H9 (cell line): ENCODE results near the gene COPG1. TPM values are rescaled to one million over a fixed set of nuclear protein-coding genes. Genes with fewer than 3 reads are reported as not detected.

ENCODE experiments used
- DNase-seq: peaks from one replicate; pipeline ENCODE4 v3.0.0-alpha.2; 2017
- H2AFZ ChIP-seq: one replicate; pipeline ENCODE4 v1.6.1; 2013; ENCODE audit warnings: mild to moderate bottlenecking, low read length, control low read depth, moderate library complexity
- H2AK5ac ChIP-seq: 2 replicates; pipeline ENCODE4 v1.6.1; 2013; ENCODE audit warnings: low read length, control low read depth, mixed read lengths; ENCODE audit not compliant: insufficient read length
- H2BK120ac ChIP-seq: one replicate; pipeline ENCODE4 v1.6.1; 2013; ENCODE audit warnings: low read depth, mild to moderate bottlenecking, low read length, control low read depth, inconsistent platforms; ENCODE audit not compliant: poor library complexity, severe bottlenecking
- H2BK12ac ChIP-seq: 2 replicates; pipeline ENCODE4 v1.6.1; 2013; ENCODE audit warnings: low read length, control low read depth, mixed read lengths, low read depth; ENCODE audit not compliant: insufficient read length
- H2BK15ac ChIP-seq: 2 replicates; pipeline ENCODE4 v1.6.1; 2013; ENCODE audit warnings: low read depth, low read length, control low read depth
- H2BK20ac ChIP-seq: one replicate; pipeline ENCODE4 v1.6.1; 2013; ENCODE audit warnings: low read depth, mild to moderate bottlenecking, low read length, control low read depth, inconsistent platforms; ENCODE audit not compliant: poor library complexity, severe bottlenecking
- H2BK5ac ChIP-seq: 2 replicates; pipeline ENCODE4 v1.6.1; 2013; ENCODE audit warnings: low read length, control low read depth, mixed read lengths; ENCODE audit not compliant: insufficient read length
- H3K14ac ChIP-seq: 2 replicates; pipeline ENCODE4 v1.6.1; 2013; ENCODE audit warnings: low read length, control low read depth; ENCODE audit not compliant: insufficient read depth
- H3K18ac ChIP-seq: 2 replicates; pipeline ENCODE4 v1.6.1; 2013; ENCODE audit warnings: low read depth, mild to moderate bottlenecking, mixed read lengths, low read length, control low read depth; ENCODE audit not compliant: insufficient read length
- H3K23ac ChIP-seq: 2 replicates; pipeline ENCODE4 v1.6.1; 2013; ENCODE audit warnings: low read length, control low read depth, mixed read lengths, low read depth; ENCODE audit not compliant: insufficient read length
- H3K23me2 ChIP-seq: 2 replicates; pipeline ENCODE4 v1.6.1; 2013; ENCODE audit warnings: low read depth, mild to moderate bottlenecking, mixed read lengths, low read length, control low read depth; ENCODE audit not compliant: insufficient read length, poor library complexity, severe bottlenecking
- H3K27ac ChIP-seq: 2 replicates; pipeline ENCODE4 v1.5.1; 2013; ENCODE audit warnings: low read length, control low read depth, mixed read lengths, low read depth; ENCODE audit not compliant: insufficient read length
- H3K27me3 ChIP-seq: 2 replicates; pipeline ENCODE4 v1.6.1; 2013; ENCODE audit warnings: low read length, control low read depth, inconsistent platforms; ENCODE audit not compliant: insufficient read depth
- H3K4ac ChIP-seq: 2 replicates; pipeline ENCODE4 v1.6.1; 2013; ENCODE audit warnings: low read depth, mild to moderate bottlenecking, control low read depth, inconsistent platforms, low read length, moderate library complexity
- H3K4me1 ChIP-seq: 2 replicates; pipeline ENCODE4 v1.6.1; 2013; ENCODE audit warnings: low read length, control low read depth, inconsistent platforms; ENCODE audit not compliant: insufficient read depth
- H3K4me2 ChIP-seq: 2 replicates; pipeline ENCODE4 v1.6.1; 2013; ENCODE audit warnings: low read length, control low read depth, mixed read lengths; ENCODE audit not compliant: insufficient read length, insufficient read depth
- H3K56ac ChIP-seq: 2 replicates; pipeline ENCODE4 v1.6.1; 2013; ENCODE audit warnings: low read depth, mild to moderate bottlenecking, mixed read lengths, low read length, control low read depth; ENCODE audit not compliant: insufficient read length
- H3K79me1 ChIP-seq: 2 replicates; pipeline ENCODE4 v1.6.1; 2013; ENCODE audit warnings: low read depth, mild to moderate bottlenecking, moderate library complexity, low read length, control low read depth, inconsistent platforms; ENCODE audit not compliant: insufficient read depth, poor library complexity, severe bottlenecking
- H3K79me2 ChIP-seq: 2 replicates; pipeline ENCODE4 v1.6.1; 2013; ENCODE audit warnings: low read length, control low read depth, inconsistent platforms; ENCODE audit not compliant: insufficient read depth
- H3K9ac ChIP-seq: 2 replicates; pipeline ENCODE4 v1.6.1; 2013; ENCODE audit warnings: low read length, control low read depth, mixed read lengths; ENCODE audit not compliant: insufficient read length; ENCODE audit errors: extremely low read depth
- H3K9me3 ChIP-seq: one replicate; pipeline ENCODE4 v1.6.1; 2013; ENCODE audit warnings: low read depth, low read length, inconsistent platforms; ENCODE audit not compliant: control insufficient read depth
- H3T11ph ChIP-seq: one replicate; pipeline ENCODE4 v1.6.1; 2013; ENCODE audit warnings: mild to moderate bottlenecking, low read length, control low read depth, inconsistent platforms
- H4K20me1 ChIP-seq: one replicate; pipeline ENCODE4 v1.6.1; 2013; ENCODE audit not compliant: control insufficient read depth, insufficient read length, insufficient read depth
- H4K5ac ChIP-seq: 2 replicates; pipeline ENCODE4 v1.6.1; 2013; ENCODE audit warnings: low read depth, mild to moderate bottlenecking, mixed read lengths, low read length, control low read depth; ENCODE audit not compliant: insufficient read length
- H4K8ac ChIP-seq: replicated peaks from 2 replicates; pipeline ENCODE4 v1.6.1; 2013; ENCODE audit warnings: low read length, control low read depth, mixed read lengths, low read depth; ENCODE audit not compliant: insufficient read length
- H4K91ac ChIP-seq: 2 replicates; pipeline ENCODE4 v1.6.1; 2013; ENCODE audit warnings: low read depth, mild to moderate bottlenecking, moderate library complexity, mixed read lengths, low read length, control low read depth; ENCODE audit not compliant: insufficient read length
- H3K27ac Mint-ChIP-seq, 3 experiments: 2 replicates in 2 of 3; 3 replicates in 1 of 3; pipeline ENCODE4 v1.8.0; 2020 to 2021; ENCODE audit warnings: mixed read lengths in 3 of 3, mild to moderate bottlenecking in 1 of 3, moderate library complexity in 1 of 3
- H3K27me3 Mint-ChIP-seq: 2 replicates; pipeline ENCODE4 v1.8.0; 2021; ENCODE audit warnings: low read depth, mild to moderate bottlenecking, moderate library complexity, mixed read lengths
- H3K36me3 Mint-ChIP-seq, 3 experiments: 2 replicates in 2 of 3; 3 replicates in 1 of 3; pipeline ENCODE4 v1.8.0; 2020 to 2021; ENCODE audit warnings: low read depth in 3 of 3, mixed read lengths in 3 of 3; ENCODE audit not compliant: insufficient read depth in 1 of 3
- H3K4me1 Mint-ChIP-seq, 2 experiments: 2 replicates each; pipeline ENCODE4 v1.8.0; 2020; ENCODE audit warnings: mixed read lengths in 2 of 2
- H3K4me3 Mint-ChIP-seq, 2 experiments: 2 replicates in 1 of 2; 3 replicates in 1 of 2; pipeline ENCODE4 v1.8.0; 2020 to 2021; ENCODE audit warnings: mild to moderate bottlenecking in 2 of 2, mixed read lengths in 2 of 2, moderate library complexity in 1 of 2
- H3K9me3 Mint-ChIP-seq, 2 experiments: 2 replicates in 1 of 2; 3 replicates in 1 of 2; pipeline ENCODE4 v1.8.0; 2020; ENCODE audit warnings: mild to moderate bottlenecking in 2 of 2, mixed read lengths in 2 of 2, moderate library complexity in 1 of 2
- WGBS: extraction: QIAGEN DNeasy Blood & Tissue Kit; methylation state at CpG from one replicate; pipeline ENCODE4 v1.1.7; 2013; ENCODE audit warnings: missing lambda C conversion rate, low lambda C conversion rate, mixed read lengths; ENCODE audit not compliant: insufficient read length; ENCODE audit errors: extremely low coverage; 5-methylcytosine and 5-hydroxymethylcytosine counted together
- total RNA-seq: library from RNA; stranded (reverse); gene quantifications from 2 replicates; pipeline ENCODE4 v1.2.1, GENCODE V29; 2021
- TF ChIP-seq, protein P1 (sequence below): fragments of 200-600 bp; sonication (generic); conservative IDR thresholded peaks from 3 replicates; pipeline ENCODE4 v1.8.0; 2021; ENCODE audit warnings: antibody characterized with exemption, mild to moderate bottlenecking

COPG1 gene
- total RNA-seq, 1 experiment from 2014 or later: 147 TPM

GRCh38 chr3:129291236-129291886 lies 42.0 kb downstream of the COPG1 start:
- Histone ChIP-seq H2AK5ac (no peak overlapping the region), H3K14ac (no peak overlapping the region), H3K23me2 (no peaks in the 10 kb centered on the region), H2BK120ac (no peak overlapping the region), H2BK20ac (no peak overlapping the region), H3K9me3 (no peaks in the 10 kb centered on the region), H3K27ac (no peak overlapping the region), H2AFZ (no peak overlapping the region), H4K8ac (no peak overlapping the region), H4K91ac (no peak overlapping the region), H3K23ac (no peak overlapping the region), H3K27me3 (no peaks in the 10 kb centered on the region), H3K4me1 (no peaks in the 10 kb centered on the region), H2BK15ac (no peak overlapping the region), H4K5ac (no peak overlapping the region), H3K4ac (no peak overlapping the region), H3K79me1 (peaks cover 2% of the 10 kb centered on the region), H3K18ac (no peak overlapping the region), H3T11ph (no peak overlapping the region), H3K9ac (no peak overlapping the region), H3K56ac (no peak overlapping the region), H3K4me2 (no peak overlapping the region), H3K79me2 (no peaks in the 10 kb centered on the region), H2BK12ac (no peak overlapping the region), H4K20me1 (no peaks in the 10 kb centered on the region), H2BK5ac (no peak overlapping the region)
- WGBS: no CpG with 5 or more reads among the region's 4 CpGs
- Mint-ChIP-seq H3K27ac (no peak overlapping the region; a peak in 1 of 7 replicates), H3K9me3 (no peaks in the 10 kb centered on the region), H3K36me3 (peaks cover 14 to 52% (median 48%) of the 10 kb centered on the region in 3 experiments; a peak in 6 of 7 replicates), H3K27me3 (no peaks in the 10 kb centered on the region), H3K4me1 (no peaks in the 10 kb centered on the region), H3K4me3 (no peak overlapping the region)
- TF ChIP-seq, protein P1, sequence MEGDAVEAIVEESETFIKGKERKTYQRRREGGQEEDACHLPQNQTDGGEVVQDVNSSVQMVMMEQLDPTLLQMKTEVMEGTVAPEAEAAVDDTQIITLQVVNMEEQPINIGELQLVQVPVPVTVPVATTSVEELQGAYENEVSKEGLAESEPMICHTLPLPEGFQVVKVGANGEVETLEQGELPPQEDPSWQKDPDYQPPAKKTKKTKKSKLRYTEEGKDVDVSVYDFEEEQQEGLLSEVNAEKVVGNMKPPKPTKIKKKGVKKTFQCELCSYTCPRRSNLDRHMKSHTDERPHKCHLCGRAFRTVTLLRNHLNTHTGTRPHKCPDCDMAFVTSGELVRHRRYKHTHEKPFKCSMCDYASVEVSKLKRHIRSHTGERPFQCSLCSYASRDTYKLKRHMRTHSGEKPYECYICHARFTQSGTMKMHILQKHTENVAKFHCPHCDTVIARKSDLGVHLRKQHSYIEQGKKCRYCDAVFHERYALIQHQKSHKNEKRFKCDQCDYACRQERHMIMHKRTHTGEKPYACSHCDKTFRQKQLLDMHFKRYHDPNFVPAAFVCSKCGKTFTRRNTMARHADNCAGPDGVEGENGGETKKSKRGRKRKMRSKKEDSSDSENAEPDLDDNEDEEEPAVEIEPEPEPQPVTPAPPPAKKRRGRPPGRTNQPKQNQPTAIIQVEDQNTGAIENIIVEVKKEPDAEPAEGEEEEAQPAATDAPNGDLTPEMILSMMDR: no peak
- no peak for DNase-seq
